IPS-11a (cell line): ENCODE data around the gene ELN.

Experiments used
- H3K4me3 ChIP-seq: one replicate; pipeline ENCODE4 v1.5.1; 2013; ENCODE audit warnings: low read depth, low read length, control low read depth

The ELN gene

GRCh38 chr7:74092321-74092963, 64.5 kb downstream of the ELN start:
- no peak overlapping the region for H3K4me3 ChIP-seq

DNA sequence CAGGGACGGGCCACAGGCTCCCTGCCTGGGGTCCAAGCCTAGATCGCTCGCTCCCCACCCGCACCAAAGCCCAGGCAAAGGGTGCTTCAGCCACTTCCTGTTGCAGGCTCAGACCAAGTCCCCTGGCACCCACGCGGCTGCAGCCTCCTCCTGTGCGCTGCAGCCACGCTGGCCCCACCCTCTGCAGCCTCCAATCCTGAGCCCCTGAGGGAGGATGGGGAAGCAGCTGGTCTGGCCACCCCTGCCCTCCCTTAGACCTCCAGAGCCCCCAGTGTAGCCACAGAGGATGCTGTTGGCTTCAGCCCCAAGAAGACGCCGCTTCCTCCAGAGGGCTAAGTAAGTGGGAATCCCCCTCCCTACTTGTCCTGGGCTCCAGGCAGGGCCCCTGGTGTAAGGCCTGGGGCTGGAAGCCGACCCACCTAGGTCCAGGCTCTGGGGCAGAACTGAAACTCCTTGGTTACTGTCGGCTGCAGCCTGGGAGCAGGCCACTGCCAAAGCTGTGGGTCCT, 65.0 kb downstream of the ELN start:
- no peak overlapping the region for H3K4me3 ChIP-seq

GRCh38 chr7:74093671-74094223, 65.8 kb downstream of the ELN start:
- no peak overlapping the region for H3K4me3 ChIP-seq

GRCh38 chr7:74094224-74095101, 66.5 kb downstream of the ELN start:
- H3K4me3 ChIP-seq = no peak overlapping the region

DNA sequence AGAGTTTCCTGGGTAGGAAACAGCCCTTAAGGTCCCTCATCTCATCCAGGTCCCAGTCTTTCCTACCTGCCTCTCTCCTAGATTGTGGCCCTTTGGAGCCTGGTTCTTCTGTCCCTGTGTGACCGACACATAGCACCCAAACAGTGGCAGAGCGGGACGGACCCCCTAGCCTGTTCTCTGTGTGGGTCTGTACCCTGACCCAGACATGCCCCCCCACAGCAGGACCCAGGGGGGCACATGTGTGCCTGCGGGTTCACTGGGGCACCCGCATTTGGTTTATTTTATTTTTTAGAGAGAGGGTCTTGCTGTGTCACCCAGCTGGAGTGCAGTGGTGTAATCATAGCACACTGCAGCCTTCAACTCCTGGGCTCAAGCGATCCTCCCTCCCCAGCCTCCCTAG, 67.2 kb downstream of the ELN start:
- no peak overlapping the region for H3K4me3 ChIP-seq

DNA sequence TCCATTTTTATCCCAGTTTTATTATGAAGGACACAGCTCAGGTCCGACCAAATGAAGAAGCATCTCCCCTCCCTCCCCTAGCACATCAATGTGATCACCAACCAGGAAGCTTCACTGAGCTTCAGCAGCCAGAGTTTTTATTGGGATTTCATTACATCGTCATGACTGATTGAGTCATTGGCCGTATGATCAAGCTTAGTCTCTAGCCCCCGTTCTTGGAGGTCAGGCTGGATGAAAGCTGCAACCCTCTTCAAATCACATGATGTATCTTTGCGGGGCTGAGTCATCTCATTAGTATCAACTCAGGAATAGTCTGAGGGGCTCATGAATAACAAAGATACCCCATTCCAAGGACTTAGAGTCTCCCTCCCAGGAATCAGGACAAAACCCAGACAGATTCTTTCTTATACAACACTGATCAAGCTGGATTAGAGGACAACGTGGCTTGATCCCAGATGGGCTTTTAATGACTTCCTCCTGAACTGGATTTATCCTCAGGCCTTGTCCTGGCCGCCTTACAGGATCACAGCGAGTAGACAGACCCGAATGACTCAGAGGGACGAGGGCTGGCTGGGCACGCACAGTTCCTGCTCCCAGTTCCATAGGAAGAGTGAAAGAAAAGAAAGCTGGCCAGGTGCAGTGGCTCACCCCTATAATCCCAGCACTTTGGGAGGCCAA, 70.1 kb downstream of the ELN start:
- H3K4me3 ChIP-seq = no peak overlapping the region

DNA sequence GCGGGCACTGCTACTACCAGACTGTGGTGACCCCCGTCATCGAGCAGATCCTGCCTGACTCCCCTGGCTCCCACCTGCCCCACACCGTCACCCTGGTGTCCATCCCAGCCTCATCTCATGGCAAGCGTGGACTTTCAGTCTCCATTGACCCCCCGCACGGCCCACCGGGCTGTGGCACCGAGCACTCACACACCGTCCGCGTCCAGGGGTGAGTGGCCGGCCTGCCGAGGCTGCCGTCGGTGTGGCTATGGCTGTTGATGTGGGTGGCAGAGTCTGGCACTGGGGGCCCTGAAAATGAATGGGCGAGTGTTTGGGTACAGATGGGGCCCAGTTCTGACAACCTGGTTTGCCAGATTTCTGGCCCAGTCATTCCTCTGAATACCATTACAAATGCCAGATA, 71.1 kb downstream of the ELN start:
- no peak overlapping the region for H3K4me3 ChIP-seq

- no peak overlapping the region for H3K4me3 ChIP-seq
Observed at GRCh38 chr7:74101061-74101681, 73.2 kb downstream of the ELN start.

GRCh38 chr7:74103219-74103772, 75.3 kb downstream of the ELN start:
- no peak overlapping the region for H3K4me3 ChIP-seq

DNA sequence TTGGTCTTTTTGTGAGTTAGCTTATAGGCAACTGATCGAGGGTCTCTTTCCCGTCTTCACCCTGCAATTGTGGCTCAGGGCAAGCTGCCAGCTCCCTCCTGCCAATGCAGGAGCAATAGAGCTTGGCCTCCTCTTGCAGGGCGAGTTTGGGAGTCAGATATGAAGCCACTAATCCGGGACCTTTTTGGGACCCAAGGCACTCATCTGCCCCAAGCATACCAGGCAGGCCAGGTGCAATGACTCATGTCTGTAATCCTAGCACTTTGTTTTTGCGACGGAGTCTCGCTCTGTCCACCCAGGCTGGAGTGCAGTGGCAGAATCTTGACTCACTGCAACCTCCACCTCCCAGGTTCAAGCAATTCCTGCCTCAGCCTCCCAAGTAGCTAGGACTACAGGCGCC, 76.7 kb downstream of the ELN start:
- H3K4me3 ChIP-seq = no peak overlapping the region

DNA sequence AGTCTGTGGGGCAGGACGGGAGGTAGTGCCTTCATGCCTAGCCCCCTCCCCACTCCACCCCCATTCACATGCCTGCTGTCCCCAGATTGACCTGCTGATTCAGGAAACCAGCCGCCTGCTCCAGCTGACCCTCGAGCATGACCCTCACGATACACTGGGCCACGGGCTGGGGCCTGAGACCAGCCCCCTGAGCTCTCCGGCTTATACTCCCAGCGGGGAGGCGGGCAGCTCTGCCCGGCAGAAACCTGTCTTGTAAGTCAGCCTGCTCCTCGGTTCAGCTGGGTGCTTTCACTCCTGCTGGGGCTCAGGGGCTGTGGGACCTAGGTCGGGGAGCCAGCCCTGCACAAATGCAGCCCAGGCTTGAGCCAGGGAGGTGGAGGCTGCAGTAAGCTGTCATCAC, 78.0 kb downstream of the ELN start:
- H3K4me3 ChIP-seq = no peak overlapping the region

DNA sequence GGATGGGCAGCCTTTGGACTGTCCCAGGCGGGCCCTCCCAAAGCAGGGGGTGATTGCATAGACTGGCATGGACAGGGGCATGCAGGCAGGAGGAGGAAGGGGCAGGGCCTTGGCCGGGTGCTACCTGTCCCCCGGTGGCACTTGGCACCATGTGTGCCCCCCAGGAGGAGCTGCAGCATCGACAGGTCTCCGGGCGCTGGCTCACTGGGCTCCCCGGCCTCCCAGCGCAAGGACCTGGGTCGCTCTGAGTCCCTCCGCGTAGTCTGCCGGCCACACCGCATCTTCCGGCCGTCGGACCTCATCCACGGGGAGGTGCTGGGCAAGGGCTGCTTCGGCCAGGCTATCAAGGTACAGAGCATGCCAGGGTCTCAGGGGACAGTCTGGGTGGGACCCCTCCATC, 78.9 kb downstream of the ELN start:
- no peak overlapping the region for H3K4me3 ChIP-seq

- H3K4me3 ChIP-seq = no peak overlapping the region
Observed at GRCh38 chr7:74115326-74115725, 87.4 kb downstream of the ELN start.

- no peak overlapping the region for H3K4me3 ChIP-seq
Observed at GRCh38 chr7:74116356-74116755, 88.4 kb downstream of the ELN start.
